ENCODE data around the gene GLP2R.

- TF ChIP-seq EZH2 (IDR thresholded peaks at IDR 0.05; ENCODE audit: borderline replicate concordance, insufficient read depth, low read length, poor library complexity, severe bottlenecking) = no peak
- TF ChIP-seq CTCF (IDR thresholded peaks at IDR 0.05; ENCODE audit: poor library complexity, severe bottlenecking) = no peak
- no peak for TF ChIP-seq TAF1 (IDR thresholded peaks at IDR 0.05; ENCODE audit: low read depth)
- TF ChIP-seq EP300 (conservative IDR thresholded peaks at IDR 0.05; ENCODE audit: poor library complexity, severe bottlenecking) = no peak
- TF ChIP-seq POLR2AphosphoS5 (IDR thresholded peaks at IDR 0.05) = no peak
- TF ChIP-seq MXI1 (conservative IDR thresholded peaks at IDR 0.05; ENCODE audit: poor library complexity, severe bottlenecking) = no peak
- TF ChIP-seq RAD21 (conservative IDR thresholded peaks at IDR 0.05) = no peak
- no peak for TF ChIP-seq REST (IDR thresholded peaks at IDR 0.05; ENCODE audit: borderline replicate concordance)
Measured at GRCh38 chr17:9790316-9790715, 35.4 kb upstream of the GLP2R start.
